Stimulated activated CD4-positive, alpha-beta T cell treated with anti-CD3 and anti-CD28 coated beads, Interleukin-1b, Interleukin-23, amount 100 ng/mL, for 48 hours (primary cell): ENCODE measurements around the gene PRR20G.
"Not testable (repeated sequence)": the region's sequence is repeated elsewhere in the genome, so short reads cannot be mapped to it uniquely, and the experiment has no call there.

ENCODE experiments used
- DNase-seq: peaks from one replicate; pipeline ENCODE4 v3.0.0-alpha.2; 2020

PRR20G gene

DNA sequence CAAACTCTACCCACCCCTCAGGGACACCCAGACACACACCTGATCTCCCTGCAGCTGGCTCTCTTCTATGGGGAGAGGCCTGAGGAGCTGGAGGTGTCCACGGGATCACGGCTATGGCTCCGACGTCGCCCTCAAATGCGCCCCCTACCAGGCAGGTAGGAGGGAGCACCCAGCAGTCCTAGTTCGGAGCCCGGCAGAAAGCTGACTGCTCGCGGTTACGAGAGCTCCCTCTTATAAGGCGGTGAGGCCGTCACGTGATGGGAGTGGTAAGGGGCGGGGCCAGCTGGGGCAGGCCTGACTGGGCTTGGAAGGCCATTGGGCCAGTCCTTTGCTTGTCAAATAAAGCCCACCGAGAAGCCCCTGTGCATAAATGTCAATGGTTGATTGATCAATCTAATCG is at the start of gene PRR20G:
Gene PRR20G, minus strand, starts transcription at position 207 of the 400 bp plus-strand sequence. CDS start 681 bp downstream, outside the sequence.
- no peak for DNase-seq

DNA sequence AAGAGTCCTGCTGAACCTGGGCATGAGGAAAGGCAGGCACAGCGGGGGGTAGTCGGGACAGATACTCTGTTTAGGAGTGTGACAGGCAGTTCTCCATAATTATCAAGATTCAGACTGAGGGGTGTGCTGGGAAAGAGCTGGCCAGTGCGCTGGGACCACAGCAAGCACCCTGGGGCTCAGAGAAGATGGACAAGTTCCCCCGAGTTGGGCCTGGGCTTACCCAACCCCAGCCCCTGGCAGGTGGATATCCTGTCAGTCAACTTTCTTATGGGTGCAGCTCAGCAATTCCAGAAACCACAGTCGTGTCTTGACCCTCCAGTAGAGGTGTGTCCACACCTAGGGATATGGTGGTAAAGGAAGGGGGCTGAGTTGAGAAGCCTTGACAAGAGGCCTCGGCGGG is 49.2 kb upstream of the PRR20G start:
- DNase-seq: no peak

DNA sequence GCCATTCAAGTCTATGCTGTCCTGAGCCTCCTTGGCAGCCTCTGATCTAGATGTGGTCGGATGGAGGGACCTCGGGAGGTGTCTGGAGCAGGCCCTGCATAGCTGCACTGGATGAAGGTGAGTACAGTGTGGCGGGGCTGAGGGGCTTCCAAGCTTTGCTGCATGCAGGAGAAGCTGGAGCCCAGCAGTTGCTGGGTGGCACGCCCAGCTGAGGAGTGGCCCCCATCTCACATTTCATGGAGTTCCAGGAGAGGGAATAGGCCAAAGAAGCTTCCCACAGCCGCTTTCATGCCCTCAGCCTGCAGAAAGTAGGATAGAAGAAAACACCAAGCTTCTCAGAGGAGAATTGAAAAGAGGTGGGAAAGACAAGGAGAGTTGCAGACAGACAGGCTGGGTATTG is 48.3 kb upstream of the PRR20G start:
- no peak for DNase-seq

DNA sequence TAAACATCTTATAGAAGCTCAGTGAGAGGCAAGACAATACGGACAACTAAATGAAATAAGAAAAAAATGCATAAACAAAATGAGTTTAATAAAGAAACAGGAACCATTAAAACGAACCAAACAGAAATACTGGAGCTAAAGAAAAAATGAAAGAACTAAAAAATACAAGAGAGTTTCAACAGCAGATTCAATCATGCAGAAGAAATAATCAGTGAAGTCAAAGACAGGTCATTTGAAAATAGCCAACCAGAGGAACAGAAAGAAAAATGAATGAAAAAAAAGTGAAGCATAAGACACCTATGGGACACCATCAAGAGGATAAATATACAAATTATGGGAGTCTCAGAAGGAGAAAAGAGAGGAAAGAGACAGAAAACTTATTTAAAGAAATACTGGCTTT is 42.5 kb upstream of the PRR20G start:
- DNase-seq: no peak

DNA sequence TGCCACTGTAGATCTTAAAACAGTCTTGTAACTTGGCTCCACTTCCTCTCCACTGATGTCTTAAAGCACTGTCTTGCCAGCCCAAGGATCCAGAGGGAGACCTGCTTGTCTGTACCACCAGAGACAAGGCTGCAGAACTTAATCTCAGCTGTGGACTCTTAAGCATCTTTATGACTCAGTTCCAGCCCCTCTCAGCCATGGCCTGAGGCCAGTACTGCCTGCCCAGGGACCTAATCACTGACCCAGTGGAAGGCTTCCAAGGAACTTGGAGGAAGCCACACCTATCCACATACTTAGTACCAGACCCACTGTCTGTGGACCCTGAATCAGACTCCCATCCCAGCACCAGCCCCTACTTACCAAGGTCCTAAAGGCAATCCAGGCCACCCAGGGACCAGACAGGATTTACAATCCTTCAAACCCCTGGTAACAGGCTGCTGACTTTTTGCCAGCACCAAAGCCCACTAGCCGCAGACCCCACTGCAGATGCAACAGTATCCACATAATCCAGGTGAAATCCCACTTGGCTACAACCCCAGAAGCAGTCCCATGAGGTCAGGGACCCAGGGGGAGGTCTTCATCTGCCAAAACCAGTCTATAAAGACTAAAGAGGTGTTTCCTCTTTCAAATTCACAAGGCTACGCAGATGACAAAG is 41.9 kb upstream of the PRR20G start:
- no peak for DNase-seq

DNA sequence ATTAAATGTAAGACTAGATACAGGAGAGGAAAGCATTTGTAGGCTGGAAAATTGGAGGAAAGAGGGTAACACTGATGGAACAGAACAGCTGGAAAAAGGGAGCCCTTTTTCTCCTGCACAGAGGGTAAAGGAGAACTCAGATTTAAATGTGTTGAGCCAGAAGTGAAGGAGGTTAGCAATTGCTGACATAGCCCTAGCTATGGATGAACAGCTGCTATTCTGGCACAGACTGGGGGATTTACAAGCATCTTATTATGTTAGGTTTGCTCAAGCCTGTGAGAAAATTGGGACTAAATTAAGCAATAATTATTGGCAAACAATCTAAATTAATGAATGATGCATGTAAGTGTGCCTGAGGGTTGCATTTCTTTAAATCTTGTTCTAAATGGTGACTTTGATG is 40.6 kb upstream of the PRR20G start:
- DNase-seq: no peak

DNA sequence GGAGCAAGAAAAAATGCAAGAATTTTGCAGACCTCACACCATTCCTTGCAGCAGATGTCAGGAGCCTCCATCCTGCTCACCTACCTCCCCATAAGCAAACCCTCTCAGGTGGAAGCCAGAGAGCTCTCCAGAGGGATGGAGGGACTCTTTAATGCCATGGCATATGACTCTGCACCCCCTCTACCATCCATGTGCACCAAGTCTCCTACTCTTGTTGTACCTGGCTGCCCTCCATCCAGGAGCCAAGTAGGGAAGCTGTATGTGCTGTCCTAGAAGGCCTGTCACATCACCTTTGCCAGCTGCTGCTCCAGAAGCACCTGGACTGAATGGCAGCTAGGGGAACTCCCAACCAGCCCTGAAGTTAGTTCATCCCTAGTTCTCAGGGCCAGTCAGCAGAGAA is 38.5 kb upstream of the PRR20G start:
- no peak for DNase-seq

DNA sequence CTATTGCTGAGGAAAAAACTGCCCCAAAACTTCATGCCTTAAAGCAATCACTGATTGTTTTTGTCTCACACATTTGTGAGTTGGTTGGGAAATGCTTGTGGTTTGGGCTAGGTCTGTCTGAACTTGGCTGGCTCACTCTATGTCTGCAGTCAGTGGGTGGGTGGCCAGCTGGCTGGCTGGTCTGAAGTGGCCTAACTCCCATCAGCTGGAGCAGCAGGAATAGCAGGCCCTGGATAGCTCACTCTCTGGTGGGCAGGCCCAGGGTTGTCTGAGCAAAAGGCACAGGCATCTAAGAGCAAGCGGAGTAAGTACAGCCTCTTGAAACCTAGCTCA is 37.7 kb upstream of the PRR20G start:
- DNase-seq: no peak

DNA sequence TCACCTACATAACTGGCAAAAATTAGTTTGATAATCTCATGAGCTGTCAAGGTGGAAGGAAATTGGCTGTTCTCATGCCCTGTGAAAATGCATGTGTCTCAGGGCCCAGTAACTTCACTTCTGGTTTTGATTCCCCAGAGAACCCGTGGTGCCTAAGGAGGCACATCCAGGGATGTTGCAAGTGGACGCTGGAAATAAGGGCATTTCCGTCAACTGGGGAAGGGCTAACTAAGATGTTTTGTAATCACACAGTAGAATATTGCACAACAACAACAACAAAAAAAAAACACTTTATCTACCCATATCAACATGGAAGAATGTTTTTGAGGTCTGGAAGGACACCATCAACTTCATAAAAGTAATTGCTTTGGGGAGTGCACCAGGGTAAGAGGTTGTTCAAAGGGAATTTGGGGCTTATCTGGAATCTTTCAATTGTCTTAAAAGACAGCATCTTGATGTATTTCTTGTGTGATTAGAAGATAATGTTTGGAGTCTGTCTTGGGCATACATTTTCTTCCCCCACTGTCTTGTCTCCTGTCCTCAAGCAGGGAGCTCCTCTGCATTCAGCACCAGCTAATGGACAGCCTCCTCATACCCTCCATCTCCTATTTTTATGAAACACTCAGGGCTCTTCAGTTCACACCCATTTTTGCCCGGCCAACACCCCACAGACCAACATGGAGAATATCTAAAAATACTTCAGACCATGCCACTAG is 37.2 kb upstream of the PRR20G start:
- no peak for DNase-seq

DNA sequence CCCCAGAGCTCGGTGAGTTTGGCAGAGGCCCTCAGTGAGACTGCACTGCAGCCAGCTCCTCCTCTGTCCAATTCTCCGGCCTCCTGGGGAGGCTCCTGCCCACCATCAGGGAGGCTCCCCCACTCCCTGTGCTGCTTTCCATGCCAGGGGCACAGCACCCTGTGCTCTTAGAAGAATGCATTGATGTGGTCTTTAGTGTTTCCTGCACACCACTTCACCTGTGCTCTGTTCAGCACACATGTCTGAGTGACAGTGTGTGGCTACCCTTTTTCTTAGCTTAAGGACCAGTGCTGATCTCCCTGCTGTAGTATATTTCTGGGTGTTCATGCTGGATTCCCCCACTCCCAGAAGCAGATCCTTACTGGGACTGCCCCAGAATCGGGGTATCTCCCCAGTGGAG is 36.2 kb upstream of the PRR20G start:
- no peak for DNase-seq

DNA sequence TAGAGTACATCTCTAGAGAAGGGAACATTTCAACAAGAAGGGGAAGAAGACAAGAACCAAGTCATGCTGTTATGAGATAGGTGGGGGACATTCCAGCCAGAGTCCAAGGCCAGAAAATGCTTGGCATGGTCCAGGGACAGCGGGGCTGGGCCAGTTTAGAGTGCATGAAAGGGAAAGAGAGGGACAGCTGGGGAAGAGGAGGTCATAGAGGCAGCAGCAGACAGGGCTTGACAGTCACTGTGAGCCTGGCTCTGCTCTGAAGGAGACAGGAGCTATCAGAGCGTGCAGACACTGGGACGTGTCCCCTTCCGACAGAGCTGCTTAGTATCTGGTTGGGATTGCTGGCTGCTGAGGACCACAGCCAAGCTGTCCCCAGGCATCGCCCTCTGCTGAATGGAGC is 35.7 kb upstream of the PRR20G start:
- no peak for DNase-seq

DNA sequence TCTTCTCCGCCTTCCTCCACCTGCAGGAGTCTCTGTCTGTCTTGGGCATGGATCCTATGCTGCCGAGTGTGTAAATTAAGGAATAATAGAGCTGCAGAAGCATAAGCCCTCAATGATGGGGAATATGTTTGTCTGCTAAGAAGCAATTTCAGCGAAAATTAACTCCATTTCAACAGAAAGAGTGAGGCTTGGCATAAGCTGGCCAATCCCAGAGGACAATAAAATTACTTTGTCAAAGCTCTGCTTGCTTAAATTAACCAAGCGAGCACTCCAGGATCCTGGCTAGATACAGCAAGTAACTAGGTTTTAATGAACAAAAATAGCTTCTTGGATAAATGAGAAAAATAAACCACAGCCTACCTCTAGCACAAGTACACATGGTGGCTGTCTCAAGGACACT is 33.5 kb upstream of the PRR20G start:
- no peak for DNase-seq

DNA sequence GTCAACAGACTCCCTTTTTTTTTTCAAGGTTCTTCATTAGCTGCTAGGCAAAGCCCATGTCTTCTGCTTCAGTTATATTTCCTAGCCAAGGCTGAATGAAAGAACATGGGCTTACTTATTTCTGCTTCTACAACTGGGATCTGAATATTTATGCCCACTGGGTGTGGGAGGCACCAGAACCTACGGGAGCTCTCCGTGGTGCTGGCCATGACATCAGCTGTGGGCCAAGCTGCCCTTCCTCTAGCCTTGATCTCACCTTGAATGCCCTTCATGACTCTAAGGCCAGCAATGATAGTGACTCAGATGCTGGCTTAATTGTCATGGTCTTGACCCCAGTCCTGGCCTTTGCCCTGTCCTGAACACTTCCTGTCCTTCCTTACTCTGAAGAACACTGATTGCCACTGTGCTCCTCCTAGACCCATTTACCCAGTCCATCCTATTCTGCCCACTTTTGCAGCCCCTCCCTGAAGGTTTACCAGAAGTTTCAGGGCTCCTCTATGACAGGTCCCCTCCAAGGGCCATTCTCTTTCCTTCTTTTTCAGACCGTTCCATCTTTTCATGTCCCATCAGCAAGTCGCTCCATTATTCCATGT is 32.8 kb upstream of the PRR20G start:
- no peak for DNase-seq

DNA sequence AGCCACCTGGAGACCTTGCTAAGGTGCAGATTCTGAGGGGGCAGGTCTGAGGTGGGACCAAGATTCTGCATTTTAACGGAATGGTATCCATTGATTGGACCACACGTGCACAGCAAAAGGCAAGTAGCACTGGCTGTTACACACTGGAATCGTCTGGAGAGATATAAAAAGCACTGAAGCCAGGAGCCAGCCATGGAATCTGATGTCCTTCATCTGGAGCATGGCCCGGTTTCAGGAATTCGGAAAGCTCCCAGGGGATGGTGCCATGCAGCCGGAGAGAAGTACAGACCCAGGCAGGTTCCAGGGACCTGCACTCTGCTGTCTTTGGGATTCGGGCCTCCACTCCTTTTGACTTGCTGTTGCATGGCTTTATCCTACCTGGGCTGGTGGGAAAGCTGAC is 28.8 kb upstream of the PRR20G start:
- DNase-seq: no peak

DNA sequence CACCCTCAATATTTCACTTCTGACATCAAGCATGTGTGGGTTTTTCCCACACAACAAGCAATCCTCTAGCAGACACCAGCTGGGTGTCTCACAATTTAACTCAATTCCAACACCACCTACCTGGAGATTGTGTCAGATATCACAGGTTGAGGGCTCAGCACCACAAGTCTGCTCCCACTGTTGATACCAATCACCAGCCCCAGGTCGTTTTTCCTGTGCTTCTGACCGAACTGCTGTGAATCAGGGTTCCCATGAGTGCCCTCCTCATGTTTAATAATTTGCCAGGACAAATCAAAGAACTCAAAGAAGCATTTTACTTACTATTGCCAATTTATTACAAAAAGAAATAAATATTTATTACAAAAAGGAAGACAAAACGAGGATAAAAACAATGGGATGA is 25.0 kb upstream of the PRR20G start:
- no peak for DNase-seq

DNA sequence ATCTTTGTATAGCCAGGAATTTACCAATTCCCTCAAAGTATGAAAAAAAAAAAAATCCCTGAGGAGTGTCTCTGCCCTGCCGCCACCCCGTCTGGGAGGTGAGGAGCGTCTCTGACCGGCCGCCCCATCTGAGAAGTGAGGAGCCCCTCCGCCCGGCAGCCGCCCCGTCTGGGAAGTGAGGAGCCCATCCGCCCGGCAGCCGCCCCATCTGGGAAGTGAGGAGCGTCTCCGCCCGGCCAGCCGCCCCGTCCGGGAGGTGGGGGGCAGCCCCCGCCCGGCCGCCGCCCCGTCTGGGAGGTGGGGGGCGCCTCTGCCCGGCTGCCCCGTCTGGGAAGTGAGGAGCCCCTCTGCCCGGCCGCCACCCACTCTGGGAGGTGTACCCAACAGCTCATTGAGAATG is 21.0 kb upstream of the PRR20G start:
- DNase-seq: not testable (repeated sequence)

DNA sequence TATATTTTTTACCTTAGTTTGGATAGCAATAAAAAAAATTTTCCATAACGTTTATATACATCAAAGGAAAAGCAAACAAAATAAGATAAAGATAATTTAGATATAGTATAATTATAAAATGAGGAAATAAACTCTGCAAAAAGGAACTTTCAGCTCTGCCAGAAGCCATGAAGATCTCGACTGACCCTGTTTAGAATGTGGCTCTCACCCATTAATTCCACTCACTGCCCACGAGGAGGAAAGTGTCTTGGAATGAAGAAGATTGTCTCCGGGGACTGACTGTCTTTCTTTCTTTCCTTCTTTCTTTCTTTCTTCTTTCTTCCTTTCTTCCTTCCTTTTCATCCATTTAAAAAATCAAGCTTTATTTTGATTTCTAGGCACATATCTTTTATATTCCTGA is 20.1 kb upstream of the PRR20G start:
- no peak for DNase-seq

DNA sequence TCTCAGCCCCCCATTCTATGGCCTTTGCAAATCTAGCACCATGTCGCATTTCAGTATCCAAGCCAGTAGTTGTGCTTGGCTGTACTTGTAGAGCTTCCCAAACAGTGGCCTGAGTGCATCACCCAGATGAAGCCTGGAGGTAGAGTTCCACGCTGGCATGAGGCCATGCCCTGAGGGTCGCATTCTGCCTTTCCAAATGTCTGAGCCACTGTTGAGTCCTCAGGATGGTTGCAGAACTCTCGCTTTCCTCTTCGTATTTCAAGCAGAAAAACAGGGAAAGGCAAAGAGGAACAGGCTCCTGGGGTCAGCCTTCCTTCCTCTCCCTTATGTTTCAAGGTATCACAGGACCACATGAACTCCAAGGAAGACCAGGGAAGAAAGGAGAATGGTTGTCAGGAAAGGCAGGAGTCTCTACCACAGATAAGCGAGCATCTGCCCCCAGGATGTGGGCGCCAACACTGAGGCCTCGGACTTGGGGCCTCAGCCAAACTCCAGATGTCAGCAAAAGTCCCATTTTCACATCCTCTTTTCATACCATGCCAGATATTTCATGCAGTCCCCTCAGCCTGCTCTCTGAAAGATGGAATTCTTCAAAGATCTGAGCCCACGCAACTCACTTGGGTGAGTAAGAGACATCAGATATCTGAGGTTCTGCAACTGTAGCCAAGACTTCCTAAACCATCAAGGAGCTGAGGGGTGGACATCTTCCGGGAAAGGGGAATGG is 19.4 kb upstream of the PRR20G start:
- no peak for DNase-seq

DNA sequence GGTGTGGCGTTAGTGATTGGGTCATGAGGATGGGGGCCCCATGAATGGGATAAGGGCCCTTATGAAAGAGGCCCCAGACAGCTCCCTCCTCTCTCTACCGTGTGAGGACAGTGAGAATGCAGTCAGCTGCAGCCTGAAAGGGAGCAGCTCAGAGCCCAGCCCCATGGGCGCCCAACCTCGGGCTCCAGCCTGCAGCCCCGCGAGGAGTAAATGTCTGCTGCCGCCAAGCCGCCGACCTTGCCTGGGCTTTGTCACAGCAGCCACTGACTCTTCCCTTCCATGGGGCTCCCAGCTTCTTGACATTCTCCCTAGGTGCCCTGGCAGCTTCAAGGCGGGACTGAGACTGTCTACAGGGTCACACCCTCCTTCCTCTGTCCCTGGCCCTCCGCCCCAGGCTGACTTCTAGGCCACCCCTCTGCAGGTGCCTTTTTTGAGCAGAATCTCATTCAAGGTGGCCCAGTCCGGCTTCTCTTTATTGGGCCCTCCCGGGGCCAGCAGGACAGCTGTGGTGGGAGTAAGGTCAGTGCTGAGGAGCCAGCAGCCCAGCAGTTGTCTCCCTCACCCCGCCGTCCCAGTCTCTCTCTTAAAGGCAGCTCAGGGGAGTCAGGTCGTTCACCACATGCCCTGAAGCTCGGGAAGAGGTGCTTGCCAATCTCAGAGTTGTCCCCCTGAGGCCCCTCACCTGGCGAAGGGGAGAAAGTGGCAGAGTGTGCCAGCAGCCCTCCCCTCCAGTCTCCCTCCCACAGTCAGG is 18.7 kb upstream of the PRR20G start:
- DNase-seq: no peak

DNA sequence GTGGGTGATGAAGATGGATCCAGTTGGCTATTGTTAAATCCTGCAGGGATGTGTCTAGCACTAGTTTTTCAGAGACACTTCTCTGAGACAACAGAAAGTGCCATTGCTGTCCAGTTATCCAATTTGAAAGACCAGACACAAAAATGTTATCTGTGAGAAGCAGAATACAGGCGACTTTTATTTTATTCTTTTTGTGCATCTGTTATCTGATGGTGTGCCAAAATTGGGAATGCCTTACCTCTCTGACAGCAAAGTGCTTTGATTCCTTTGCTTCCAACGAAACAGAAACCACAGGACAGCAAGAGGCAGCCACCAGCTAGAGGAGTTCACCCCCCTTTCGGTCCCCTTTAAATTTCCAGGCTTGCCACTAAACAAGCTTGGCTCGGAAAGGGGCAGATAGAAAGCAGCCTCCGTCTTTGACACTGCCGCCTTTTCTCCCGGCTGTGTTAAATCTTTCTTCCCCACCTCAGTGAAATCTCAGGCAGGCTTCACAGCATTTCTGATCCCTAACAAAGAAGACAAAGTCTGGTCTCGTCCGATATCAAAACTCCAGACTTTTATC is 17.7 kb upstream of the PRR20G start:
- no peak for DNase-seq

DNA sequence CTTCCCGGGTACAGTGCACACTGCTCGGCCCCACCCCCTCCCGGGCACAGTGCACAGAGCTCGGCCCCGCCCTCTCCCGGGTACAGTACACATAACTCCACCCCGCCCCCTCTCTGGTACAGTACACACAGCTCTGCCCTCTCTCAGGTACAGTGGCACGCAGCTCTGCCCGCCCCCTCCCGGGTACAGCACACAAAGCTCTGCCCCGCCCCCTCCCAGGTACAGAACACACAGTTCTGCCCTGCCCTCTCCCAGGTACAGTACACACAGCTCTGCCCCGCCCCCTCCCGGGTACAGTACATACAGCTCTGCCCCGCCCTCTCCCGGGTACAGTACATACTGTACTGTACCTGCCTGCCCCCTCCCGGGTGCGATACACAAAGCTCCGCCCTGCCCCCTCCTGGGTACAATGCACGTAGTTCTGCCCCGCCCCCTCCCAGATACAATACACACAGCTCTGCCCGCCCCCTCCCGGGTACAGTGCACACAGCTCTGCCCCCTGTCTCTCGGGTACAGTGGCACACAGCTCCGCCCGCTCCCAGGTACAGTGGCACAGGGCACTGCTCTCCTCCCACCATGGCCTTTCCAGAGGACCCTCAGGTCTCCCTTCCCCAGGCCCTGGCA is 16.4 kb upstream of the PRR20G start:
- no peak for DNase-seq

DNA sequence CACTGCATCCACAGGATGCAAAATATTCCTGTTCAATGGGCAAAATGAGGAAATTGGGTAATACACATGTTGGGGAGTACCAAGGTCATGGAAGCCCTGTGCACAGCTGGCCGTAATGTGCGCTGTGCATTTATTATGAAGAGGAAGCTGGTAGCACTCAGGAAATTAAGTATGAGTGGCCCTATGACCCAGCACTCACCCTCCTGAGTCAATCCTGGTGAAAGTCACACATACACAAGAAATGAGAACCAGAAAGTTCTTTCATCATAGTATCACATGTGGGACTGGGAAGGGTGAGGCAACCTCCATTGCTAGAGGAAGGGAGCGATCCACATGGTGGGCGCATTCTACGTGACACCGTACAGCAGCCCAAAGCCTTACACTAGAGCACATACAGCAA is 11.4 kb upstream of the PRR20G start:
- DNase-seq: no peak
